GM19324 (cell line): ENCODE results near the gene MAGEA3.
"Not testable (repeated sequence)": the region's sequence is repeated elsewhere in the genome, so short reads cannot be mapped to it uniquely, and the experiment has no call there.

ENCODE experiments used
- ATAC-seq: cut with Tn5 transposase; IDR thresholded peaks from one replicate; pipeline ENCODE4 v1.9.1; 2021; ENCODE audit warnings: mild to moderate bottlenecking, moderate library complexity; ENCODE audit not compliant: unreplicated experiment, low FRiP score

Gene MAGEA3

DNA sequence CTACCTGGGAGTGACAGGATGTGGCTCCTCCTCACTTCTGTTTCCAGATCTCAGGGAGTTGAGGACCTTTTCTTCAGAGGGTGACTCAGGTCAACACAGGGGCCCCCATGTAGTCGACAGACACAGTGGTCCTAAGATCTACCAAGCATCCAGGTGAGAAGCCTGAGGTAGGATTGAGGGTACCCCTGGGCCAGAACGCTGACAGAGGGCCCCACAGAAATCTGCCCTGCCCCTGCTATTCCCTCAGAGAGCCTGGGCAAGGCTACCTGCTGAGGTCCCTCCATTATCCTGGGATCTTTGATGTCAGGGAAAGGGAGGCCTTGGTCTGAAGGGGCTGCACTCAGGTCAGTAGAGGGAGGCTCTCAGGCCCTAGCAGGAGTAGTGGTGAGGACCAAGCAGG lies 36.5 kb downstream of the MAGEA3 start:
- no peak for ATAC-seq

DNA sequence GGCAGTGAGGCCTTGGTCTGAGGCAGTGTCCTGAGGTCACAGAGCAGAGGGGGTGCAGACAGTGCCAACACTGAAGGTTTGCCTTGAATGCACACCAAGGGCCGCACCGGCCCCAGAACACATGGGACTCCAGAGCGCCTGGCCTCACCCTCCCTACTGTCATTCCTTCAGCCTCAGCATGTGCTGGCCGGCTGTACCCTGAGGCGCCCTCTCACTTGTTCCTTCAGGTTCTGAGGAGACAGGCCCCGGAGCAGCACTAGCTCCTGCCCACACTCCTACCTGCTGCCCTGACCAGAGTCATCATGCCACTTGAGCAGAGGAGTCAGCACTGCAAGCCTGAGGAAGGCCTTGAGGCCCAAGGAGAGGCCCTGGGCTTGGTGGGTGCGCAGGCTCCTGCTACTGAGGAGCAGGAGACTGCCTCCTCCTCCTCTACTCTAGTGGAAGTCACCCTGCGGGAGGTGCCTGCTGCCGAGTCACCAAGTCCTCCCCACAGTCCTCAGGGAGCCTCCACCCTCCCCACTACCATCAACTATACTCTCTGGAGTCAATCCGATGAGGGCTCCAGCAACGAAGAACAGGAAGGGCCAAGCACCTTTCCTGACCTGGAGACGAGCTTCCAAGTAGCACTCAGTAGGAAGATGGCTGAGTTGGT lies 37.4 kb downstream of the MAGEA3 start:
- no peak for ATAC-seq

DNA sequence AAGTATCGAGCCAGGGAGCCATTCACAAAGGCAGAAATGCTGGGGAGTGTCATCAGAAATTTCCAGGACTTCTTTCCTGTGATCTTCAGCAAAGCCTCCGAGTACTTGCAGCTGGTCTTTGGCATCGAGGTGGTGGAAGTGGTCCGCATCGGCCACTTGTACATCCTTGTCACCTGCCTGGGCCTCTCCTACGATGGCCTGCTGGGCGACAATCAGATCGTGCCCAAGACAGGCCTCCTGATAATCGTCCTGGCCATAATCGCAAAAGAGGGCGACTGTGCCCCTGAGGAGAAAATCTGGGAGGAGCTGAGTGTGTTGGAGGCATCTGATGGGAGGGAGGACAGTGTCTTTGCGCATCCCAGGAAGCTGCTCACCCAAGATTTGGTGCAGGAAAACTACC lies 37.9 kb downstream of the MAGEA3 start:
- ATAC-seq: not testable (repeated sequence)

DNA sequence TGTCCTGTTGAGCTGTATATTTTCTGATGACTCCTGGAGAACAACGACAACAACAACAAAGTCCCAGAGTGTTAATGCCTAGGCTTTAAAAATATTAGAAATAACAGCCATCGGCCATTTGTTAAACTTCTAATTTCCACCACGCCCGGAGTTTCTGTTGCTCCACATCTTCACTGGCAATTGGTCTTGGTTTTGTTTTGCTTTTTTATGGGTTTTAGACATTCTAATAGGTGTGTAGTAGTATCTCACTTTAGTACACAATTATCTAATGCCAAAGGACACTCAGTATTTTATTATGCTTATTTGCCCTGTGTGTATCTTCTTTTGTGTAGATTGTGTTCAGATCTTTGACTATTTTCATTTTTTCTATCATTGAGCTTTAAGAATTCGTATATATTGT lies 40.0 kb downstream of the MAGEA3 start:
- ATAC-seq: no peak
